COLO668 (cell line): ENCODE data around the gene NFIB.

Source experiments
- DNase-seq: peaks from one replicate; lab custom pipeline; 2025; ENCODE audit not compliant: unreplicated experiment; lab: John Stamatoyannopoulos, UW

Gene NFIB

DNA sequence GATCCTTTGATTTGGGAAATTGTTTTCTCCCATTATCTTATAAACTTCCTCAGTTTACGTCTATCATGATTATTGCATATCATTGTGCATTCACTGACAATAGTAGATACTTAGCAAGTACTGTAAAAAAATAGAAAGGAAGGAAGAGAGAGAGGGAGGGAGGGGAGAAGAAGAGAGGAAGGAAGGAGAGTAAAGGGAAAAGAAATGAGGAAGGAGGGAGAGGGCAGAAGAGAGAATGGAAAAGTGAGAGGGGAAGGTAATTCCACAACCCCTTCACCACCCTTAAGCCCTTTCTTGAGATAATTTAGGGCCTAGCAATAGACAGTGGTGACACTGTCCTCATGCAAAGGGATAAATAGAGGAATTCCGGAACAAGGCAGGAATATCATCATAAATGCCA is 64.4 kb downstream of the NFIB start:
- DNase-seq, result no peak

GRCh38 chr9:14248149-14248548 is 65.8 kb downstream of the NFIB start:
- no peak for DNase-seq

DNA sequence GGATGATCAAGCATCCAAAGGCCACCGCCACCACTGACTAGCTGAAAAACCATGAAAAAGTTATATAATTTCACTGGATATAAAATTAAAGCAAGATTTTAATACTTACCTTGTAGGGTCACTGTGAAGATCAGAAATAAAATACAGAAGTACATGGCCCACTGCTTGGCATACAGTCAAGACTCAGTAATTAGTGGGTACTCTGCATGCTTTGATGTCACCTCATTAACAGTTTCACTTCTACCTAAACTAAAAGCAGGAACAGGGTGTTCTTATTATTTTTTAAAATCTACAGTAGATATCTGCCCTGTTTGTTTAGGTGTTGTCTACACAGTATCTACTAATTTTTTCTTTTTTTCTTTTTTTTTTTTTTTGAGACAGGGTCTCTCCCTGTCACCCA is 66.4 kb downstream of the NFIB start:
- DNase-seq, result no peak

GRCh38 chr9:14246951-14247350 is 67.0 kb downstream of the NFIB start:
- no peak for DNase-seq

DNA sequence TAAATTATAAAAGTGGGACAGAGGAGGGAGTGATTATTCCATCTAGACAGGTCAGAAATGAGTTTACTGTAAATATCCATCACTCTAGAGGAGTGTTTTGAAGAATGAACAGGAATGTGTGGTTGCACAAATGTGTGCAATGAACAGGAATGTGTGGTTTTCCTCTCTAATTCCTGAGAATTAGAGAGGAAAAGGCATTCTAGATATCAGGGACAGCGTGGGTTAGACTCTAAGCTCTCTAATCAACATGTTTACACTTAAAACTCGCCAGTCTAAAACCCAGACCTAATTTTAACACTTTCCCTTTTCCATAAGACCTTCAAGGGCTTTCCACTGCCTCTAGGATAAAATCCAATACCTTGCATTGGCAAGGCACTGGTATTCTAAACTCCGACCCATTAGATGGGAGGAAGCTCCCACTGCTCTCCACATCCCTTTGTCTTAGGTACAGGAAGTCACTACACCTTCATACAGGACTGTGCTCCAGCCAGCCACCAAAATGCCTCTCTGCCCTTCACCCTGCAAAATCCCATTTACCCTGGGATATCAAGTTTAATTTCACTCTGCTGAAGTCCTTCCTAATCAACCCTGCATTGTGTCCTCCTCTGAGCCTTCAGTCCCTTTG is 67.9 kb downstream of the NFIB start:
- DNase-seq, result no peak

DNA sequence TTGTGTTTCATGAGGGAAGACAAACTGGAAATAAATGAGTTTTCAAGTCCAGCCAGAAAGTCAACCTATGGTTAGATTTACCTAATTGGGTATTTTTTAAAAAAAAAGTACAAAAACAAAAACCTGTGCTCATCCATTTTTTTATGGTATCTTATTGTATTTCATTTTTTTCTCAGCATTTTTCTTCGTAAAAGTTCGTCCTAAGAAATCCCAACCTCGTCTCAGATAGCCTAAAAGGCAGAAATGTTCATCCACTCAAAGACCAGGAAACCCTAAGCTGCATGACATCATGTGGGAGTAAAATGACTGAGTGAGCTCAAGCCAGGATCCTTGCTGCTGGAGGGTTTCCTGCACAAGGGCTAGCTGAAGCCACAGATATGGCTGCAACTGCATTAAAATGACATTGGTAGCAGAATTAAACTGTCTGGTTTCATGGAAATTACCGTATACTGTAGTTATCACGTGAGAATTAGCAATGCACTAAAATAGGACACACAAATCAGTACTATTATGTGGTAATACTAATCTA is 70.4 kb downstream of the NFIB start:
- no peak for DNase-seq

- no peak for DNase-seq
These were observed 71.7 kb downstream of the NFIB start for GRCh38 chr9:14242150-14242805.

DNA sequence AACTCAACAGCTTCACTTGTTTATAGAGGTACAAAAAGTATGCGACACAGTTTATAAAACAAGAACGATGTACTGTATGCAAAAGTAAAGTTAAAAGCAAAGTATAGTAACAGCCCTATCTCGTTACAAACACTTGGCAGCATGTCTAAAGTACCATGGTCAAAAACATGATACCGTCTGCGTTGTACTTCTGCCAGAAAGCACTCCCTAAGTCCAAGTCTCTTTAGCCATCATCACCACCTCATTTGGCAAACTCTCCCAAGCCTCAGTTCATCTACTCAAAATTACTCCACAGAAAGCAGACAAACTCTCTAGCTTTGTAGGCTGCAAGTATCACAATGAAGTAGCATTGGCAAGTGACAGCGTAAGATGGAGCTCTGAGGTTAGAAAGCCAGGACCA is 73.4 kb downstream of the NFIB start:
- no peak for DNase-seq

DNA sequence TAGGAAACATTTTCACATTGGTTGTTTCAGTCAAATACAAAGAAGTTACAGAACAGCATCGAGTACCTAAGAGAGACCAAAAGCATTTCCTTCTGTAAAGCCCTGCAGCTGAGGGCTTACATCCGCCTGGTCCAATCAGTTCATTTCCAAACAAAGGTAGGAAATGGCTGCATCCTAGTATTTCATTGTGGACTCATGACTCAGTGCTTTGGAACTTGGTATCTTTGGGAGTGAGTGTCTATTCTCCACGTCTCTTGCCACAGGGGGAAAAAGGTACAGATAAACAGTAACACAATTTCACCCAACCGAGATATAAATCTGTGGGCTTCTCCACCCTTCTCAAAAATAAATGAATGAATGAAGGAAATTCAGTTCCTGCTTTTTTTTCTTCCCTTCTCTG is 75.4 kb downstream of the NFIB start:
- no peak for DNase-seq

DNA sequence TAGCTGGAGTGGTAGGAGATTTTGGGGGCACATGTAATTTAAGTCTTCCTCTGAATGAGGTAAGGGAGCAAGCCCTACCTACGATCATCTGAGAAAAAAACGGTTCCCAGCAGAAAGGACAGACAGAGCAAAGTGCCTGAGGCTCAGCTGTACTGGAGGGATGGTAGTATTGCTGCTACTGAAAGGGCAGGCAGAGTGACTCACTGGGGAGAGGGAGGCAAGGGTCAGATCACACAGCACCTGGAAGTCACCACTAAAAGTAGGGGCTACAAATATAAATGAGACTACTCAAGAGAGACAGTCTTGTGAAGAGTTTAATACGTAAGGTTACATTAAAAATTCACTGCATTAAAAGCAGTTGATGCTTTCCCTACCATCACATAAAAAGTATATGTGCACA is 75.9 kb downstream of the NFIB start:
- no peak for DNase-seq

DNA sequence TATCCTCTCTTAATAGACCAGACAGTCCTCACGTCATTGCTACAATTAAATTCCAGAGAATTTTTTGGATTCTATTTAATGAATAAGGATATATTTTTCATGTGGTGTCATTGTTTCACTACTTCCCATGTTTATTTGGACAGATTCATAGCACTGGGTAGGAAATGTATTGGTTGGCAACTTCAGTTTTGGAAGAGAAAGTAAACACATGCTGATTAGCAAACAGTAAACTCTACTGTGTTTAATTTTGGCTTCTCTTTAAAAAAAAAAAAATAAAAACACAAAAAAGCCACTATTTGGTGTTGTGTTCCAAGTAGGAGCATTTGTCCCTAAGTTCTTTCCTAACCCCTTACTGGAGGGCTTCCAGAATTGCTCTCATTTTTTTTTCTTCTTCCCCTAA is 77.3 kb downstream of the NFIB start:
- DNase-seq, result no peak

GRCh38 chr9:14232111-14232510 is 81.8 kb downstream of the NFIB start:
- no peak for DNase-seq

DNA sequence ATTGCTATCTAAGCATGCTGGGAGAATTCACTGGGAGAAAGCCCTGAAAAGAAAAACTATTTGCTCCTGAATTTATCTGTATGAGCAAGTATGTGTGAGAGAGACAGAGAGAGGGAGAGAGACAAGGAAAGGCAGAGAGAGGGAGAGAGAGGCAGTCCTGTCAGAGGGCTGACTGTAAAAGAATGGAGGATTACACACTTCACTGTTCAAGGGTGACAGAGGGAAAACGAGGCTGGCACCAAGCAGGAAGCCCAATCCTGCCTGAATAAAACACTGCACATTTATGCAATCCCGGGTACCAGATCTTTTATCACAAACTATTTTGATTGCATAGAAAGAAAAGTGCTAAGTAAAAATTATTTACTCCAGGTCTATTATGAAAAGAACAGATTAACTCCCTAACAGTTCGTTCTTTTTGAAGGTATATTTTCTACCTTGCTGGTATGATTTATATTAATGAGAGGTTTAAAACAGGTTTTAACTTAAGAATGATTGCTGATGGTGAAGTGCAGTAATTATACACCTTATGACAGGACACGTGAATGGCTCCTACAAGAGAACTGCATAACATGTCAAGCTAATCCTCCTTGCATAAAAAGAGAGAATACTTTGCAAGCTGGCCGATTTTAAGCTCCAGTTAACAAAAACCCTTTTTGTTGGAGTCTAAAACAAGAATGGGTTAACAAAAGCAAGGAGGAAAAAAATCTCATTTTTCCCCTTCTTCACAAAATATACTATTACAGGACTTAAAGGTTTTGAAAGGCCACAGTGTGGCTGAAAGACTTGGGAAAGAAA is 82.5 kb downstream of the NFIB start:
- DNase-seq, result no peak

DNA sequence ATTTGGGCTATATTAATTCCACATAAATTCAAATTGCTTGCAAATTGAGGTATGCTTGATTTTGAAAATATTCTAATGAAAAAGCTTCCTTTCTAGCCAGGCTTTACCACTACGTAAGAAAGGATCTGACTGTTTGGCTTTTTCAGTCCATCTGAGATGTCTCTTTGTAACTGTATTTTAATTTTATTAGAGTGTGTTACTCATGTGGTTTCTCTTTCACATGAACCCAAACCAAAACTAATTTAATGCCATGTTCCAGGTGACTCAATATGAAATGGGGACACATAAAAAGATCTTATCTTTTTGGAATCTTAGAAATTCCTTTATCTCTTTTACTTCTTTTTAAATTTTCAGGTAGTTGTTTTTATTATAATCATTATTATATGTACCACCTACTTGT is 85.3 kb downstream of the NFIB start:
- no peak for DNase-seq

DNA sequence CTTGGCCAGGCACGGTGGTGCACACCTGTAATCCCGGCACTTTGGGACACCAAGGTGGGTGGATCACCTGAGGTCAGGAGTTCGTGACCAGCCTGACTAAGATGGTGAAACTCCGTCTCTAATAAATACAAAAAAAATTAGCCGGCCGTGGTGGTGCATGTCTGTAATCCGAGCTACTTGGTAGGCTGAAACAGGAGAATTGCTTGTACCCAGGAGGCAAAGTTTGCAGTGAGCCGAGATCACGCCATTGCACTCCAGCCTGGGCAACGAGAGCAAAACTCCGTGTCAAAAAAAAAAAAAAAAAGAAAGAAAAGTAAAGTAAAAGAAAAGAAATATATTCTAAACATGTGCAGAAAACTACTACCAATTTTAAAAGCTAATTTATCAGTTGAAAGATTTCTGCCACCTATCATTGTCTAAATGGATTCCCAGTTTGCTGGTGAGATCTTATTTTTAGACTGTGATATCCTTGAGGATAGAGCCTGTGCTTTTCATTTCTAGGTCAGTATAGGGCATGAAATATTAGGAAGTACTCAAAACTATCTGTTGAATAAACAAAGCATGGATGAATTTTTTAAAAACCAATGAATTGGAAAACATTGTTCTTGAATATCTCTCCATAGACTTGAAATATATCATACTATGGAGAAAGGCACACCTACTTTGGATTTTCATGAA is 86.9 kb downstream of the NFIB start:
- DNase-seq, result no peak

GRCh38 chr9:14223081-14223480 is 90.9 kb downstream of the NFIB start:
- no peak for DNase-seq

GRCh38 chr9:14222149-14222835 is 91.6 kb downstream of the NFIB start:
- DNase-seq, result no peak

DNA sequence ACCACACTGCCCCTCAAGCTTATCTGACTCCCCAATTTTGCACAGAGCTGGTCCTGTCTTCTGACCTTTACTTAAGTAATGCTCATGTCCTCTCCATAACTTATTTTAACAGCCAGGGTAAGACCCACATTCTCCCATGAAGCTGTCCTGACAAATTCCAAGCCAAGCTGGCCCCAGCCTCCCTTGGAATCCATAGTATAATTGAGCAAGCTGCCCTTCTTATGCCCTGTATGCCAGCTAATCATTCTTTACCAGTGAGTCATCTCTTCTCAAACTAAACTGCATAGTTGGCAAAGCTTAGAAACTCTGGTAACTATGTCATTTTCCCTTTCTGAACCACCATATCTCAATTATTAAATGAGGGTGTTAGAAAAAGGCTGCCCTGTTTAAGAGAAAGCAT is 92.4 kb downstream of the NFIB start:
- no peak for DNase-seq

DNA sequence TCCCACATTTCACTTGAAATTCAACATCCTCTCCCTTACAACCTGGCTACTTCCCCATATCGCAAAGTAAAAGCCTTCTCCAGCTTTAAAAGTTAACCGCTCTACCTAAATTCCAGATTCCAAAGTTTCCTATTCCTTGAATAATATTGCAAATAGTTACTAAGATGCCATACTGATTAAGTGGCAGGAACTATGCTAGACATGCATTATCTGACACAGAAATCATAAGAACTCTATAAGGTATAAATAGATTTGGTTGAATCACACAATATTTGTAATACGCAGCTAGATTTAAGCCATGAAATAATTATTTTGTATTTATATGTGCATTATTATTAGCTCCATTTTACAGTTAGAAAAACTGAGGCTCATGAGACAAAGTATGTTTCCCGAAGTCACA is 92.8 kb downstream of the NFIB start:
- DNase-seq, result no peak

DNA sequence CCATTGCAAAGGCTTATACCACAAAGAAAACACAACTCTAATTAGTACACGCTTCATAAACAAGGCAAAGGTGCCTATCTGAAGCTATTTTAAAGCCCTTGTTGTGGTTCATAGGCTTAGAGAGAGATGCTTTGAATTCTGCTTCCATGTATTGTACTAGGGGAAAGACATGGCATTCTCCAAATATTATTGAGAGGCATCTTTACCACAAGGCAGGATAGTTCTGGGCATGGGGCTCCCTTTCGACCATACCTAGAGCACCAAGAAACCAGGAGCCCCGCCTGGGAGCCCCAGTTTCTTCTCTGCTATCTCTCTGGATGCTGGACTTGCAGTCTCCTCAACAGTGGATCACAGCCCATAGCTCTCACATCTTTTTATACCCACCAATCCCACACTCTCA is 93.7 kb downstream of the NFIB start:
- no peak for DNase-seq

GRCh38 chr9:14219850-14220249 is 94.1 kb downstream of the NFIB start:
- no peak for DNase-seq
